GM19099 (cell line): ENCODE measurements around the gene FAM107A.

Experiments used
- POLR2A ChIP-seq: IDR thresholded peaks from 3 replicates; pipeline ENCODE4 v1.6.1; 2011; ENCODE audit warnings: low read depth; ENCODE audit not compliant: insufficient read length; ENCODE audit errors: extremely low read depth

FAM107A gene

GRCh38 chr3:58606693-58607092 is 29.5 kb upstream of the FAM107A start:
- TF ChIP-seq POLR2A: no peak

GRCh38 chr3:58604031-58604430 is 26.8 kb upstream of the FAM107A start:
- TF ChIP-seq POLR2A: no peak

- TF ChIP-seq POLR2A: no peak
Measured at GRCh38 chr3:58603606-58604005, 26.4 kb upstream of the FAM107A start.

GRCh38 chr3:58597770-58598310 is 20.6 kb upstream of the FAM107A start:
- no peak for TF ChIP-seq POLR2A

- no peak for TF ChIP-seq POLR2A
Measured at GRCh38 chr3:58596834-58597518, 19.8 kb upstream of the FAM107A start.

- no peak for TF ChIP-seq POLR2A
Measured at GRCh38 chr3:58594117-58594516, 16.9 kb upstream of the FAM107A start.

GRCh38 chr3:58591517-58592510 is 14.6 kb upstream of the FAM107A start:
- no peak for TF ChIP-seq POLR2A

- TF ChIP-seq POLR2A: no peak
Measured at GRCh38 chr3:58588030-58588614, 10.9 kb upstream of the FAM107A start.

GRCh38 chr3:58586776-58587192 is 9.6 kb upstream of the FAM107A start:
- no peak for TF ChIP-seq POLR2A

GRCh38 chr3:58585994-58586393 is 8.8 kb upstream of the FAM107A start:
- no peak for TF ChIP-seq POLR2A

GRCh38 chr3:58585005-58585786 is 8.0 kb upstream of the FAM107A start:
- no peak for TF ChIP-seq POLR2A

- no peak for TF ChIP-seq POLR2A
Measured at GRCh38 chr3:58584690-58585004, 7.5 kb upstream of the FAM107A start.

- TF ChIP-seq POLR2A: no peak
Measured at GRCh38 chr3:58581328-58582091, 4.3 kb upstream of the FAM107A start.

- TF ChIP-seq POLR2A: no peak
Measured at GRCh38 chr3:58580826-58581327, 3.7 kb upstream of the FAM107A start.
